ENCODE data around the gene PEDS1. TPM values are rescaled to one million over a fixed set of nuclear protein-coding genes. Genes with fewer than 3 reads are reported as not detected.
"Not testable (repeated sequence)": the region's sequence is repeated elsewhere in the genome, so short reads cannot be mapped to it uniquely, and the experiment has no call there.

PEDS1 gene
- total RNA-seq, 1 experiment from 2014 or later: 35.6 TPM

DNA sequence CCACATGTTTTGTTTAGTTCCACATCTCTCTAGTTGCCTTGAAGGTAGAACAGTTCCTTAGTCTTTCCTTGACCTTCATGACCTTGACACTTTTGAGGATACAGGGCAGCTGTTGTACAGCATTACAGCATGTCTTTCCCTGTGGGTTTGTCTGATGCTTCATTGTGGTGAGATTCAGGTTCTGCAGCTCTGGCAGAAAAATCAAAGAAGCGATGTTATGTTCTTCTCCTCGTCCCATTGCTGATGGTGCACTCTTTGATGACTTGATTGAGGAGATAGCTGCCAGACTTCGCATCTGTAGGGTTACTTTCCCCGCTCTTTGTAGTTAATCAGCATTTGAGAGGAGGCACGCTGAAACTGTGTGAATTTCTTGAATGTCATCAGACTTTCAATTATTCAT lies 49.2 kb upstream of the PEDS1 start (continued):
- TF ChIP-seq ZBTB43 (CRISPR knock-in tag; IDR thresholded peaks at IDR 0.05): no peak
- TF ChIP-seq ESRRA (CRISPR knock-in tag; IDR thresholded peaks at IDR 0.05; ENCODE audit: borderline replicate concordance): no peak
- TF ChIP-seq CBFB (CRISPR knock-in tag; IDR thresholded peaks at IDR 0.05; ENCODE audit: low read depth): no peak
- no peak for TF ChIP-seq KAT7 (CRISPR knock-in tag; IDR thresholded peaks at IDR 0.05; ENCODE audit: borderline replicate concordance)
- TF ChIP-seq AR (CRISPR knock-in tag; IDR thresholded peaks at IDR 0.05): no peak
- no peak for TF ChIP-seq ZNF416 (CRISPR knock-in tag; IDR thresholded peaks at IDR 0.05)
- TF ChIP-seq TCF7 (CRISPR knock-in tag; IDR thresholded peaks at IDR 0.05; ENCODE audit: low read depth): no peak
- TF ChIP-seq NR3C1 (CRISPR knock-in tag; conservative IDR thresholded peaks at IDR 0.05; ENCODE audit: low read depth): no peak
- TF ChIP-seq ZNF219 (CRISPR knock-in tag; IDR thresholded peaks at IDR 0.05; ENCODE audit: borderline replicate concordance): no peak
- no peak for TF ChIP-seq ATF1 (CRISPR knock-in tag; IDR thresholded peaks at IDR 0.05)
- TF ChIP-seq RELA (CRISPR knock-in tag; IDR thresholded peaks at IDR 0.05; ENCODE audit: borderline replicate concordance): no peak
- TF ChIP-seq TEAD4 (CRISPR knock-in tag; IDR thresholded peaks at IDR 0.05): no peak

GRCh38 chr20:50201710-50202109 lies 48.2 kb upstream of the PEDS1 start:
- H3K4me3 Mint-ChIP-seq; DNase-seq (ENCODE audit: low spot score); ATAC-seq; H3K27me3 Mint-ChIP-seq (ENCODE audit: low read depth); H3K27ac Mint-ChIP-seq; POLR2A ChIA-PET: not testable (repeated sequence)
- peaks cover 17% of the 10 kb centered on the region for H3K36me3 Mint-ChIP-seq
- peaks cover 20% of the 10 kb centered on the region for H3K4me1 Mint-ChIP-seq
- H3K9me3 Mint-ChIP-seq: peaks cover 31% of the 10 kb centered on the region
- CTCF ChIA-PET: interaction anchor here (1.4 kb wide), 1 partner anchor 10 kb away, joined by 4 read pairs; no protein-coding TSS in a partner anchor

DNA sequence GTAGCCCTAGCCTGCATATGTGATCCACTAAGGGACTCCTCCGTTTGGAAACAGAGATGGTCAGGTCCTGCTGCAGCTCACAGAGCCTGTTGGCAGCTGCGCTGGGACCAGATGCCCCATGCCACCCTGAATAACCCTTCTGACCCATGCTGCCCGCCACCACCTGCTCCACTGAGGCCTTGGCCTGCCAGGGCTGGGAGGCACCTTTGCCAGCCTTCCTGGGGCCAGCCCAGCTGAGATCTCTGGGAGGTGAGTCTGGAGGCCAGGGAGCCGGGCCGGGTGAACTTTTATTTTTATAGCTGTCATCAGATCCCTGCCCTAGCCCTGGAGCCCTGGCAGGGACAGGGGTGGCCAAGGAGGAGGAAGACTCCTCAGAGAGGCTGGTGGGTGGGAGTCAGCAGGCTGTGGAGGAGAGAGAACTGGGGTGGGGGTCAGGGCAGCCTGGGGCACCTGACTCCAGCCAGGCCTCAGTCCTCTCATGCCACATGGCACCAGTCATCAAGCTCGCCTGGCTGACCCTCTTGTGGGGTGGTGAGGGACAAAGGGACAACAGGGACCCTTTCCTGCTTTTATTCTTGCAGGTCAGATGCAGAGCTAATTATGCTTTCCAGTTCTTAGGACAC lies 47.1 kb upstream of the PEDS1 start:
- Mint-ChIP-seq H3K27me3 (ENCODE audit: low read depth) (peaks cover 5% of the 10 kb centered on the region), H3K9me3 (peaks cover 31% of the 10 kb centered on the region), H3K36me3 (peaks cover 17% of the 10 kb centered on the region), H3K4me1 (peaks cover 23% of the 10 kb centered on the region), H3K4me3 (no peak overlapping the region), H3K27ac (no peak overlapping the region)
- DNase-seq (ENCODE audit: low spot score) (no peak), ATAC-seq (no peak)
- ChIA-PET CTCF (interaction anchor here (0.9 kb wide), 1 partner anchor 10 kb away, joined by 3 read pairs; the partner anchor contains the start of gene CEBPB), POLR2A (interaction anchor here (0.5 to 1.0 kb wide), 2 partner anchors 10 to 71 kb away, joined by 3 read pairs; partner anchors contain the start of gene CEBPB)
- TF ChIP-seq ERG (CRISPR knock-in tag; IDR thresholded peaks at IDR 0.05): no peak
- no peak for TF ChIP-seq FOXJ3 (CRISPR knock-in tag; IDR thresholded peaks at IDR 0.05; ENCODE audit: borderline replicate concordance)
- TF ChIP-seq STAT6 (CRISPR knock-in tag; conservative IDR thresholded peaks at IDR 0.05; ENCODE audit: low read depth): no peak
- TF ChIP-seq, protein P1, sequence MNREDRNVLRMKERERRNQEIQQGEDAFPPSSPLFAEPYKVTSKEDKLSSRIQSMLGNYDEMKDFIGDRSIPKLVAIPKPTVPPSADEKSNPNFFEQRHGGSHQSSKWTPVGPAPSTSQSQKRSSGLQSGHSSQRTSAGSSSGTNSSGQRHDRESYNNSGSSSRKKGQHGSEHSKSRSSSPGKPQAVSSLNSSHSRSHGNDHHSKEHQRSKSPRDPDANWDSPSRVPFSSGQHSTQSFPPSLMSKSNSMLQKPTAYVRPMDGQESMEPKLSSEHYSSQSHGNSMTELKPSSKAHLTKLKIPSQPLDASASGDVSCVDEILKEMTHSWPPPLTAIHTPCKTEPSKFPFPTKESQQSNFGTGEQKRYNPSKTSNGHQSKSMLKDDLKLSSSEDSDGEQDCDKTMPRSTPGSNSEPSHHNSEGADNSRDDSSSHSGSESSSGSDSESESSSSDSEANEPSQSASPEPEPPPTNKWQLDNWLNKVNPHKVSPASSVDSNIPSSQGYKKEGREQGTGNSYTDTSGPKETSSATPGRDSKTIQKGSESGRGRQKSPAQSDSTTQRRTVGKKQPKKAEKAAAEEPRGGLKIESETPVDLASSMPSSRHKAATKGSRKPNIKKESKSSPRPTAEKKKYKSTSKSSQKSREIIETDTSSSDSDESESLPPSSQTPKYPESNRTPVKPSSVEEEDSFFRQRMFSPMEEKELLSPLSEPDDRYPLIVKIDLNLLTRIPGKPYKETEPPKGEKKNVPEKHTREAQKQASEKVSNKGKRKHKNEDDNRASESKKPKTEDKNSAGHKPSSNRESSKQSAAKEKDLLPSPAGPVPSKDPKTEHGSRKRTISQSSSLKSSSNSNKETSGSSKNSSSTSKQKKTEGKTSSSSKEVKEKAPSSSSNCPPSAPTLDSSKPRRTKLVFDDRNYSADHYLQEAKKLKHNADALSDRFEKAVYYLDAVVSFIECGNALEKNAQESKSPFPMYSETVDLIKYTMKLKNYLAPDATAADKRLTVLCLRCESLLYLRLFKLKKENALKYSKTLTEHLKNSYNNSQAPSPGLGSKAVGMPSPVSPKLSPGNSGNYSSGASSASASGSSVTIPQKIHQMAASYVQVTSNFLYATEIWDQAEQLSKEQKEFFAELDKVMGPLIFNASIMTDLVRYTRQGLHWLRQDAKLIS (CRISPR knock-in tag; IDR thresholded peaks at IDR 0.05; ENCODE audit: borderline replicate concordance): no peak
- TF ChIP-seq GTF2I (CRISPR knock-in tag; conservative IDR thresholded peaks at IDR 0.05): no peak
- no peak for TF ChIP-seq TEAD4 (CRISPR knock-in tag; IDR thresholded peaks at IDR 0.05)
- no peak for TF ChIP-seq NR1H2 (CRISPR knock-in tag; IDR thresholded peaks at IDR 0.05)
- TF ChIP-seq RORB (CRISPR knock-in tag; IDR thresholded peaks at IDR 0.05): no peak
- no peak for TF ChIP-seq NR3C1 (CRISPR knock-in tag; conservative IDR thresholded peaks at IDR 0.05; ENCODE audit: low read depth)
- no peak for TF ChIP-seq ZBTB43 (CRISPR knock-in tag; IDR thresholded peaks at IDR 0.05)
